ENCODE results near the gene MEP1B. TPM values are rescaled to one million over a fixed set of nuclear protein-coding genes. Genes with fewer than 3 reads are reported as not detected.

Gene MEP1B
- total RNA-seq, 1 donor from 2014 or later: 0.09 TPM

GRCh38 chr18:32258148-32258547 is 68.3 kb downstream of the MEP1B start:
- H3K9me3 Mint-ChIP-seq: no peaks in the 10 kb centered on the region
- no peaks in the 10 kb centered on the region for H3K4me1 Mint-ChIP-seq
- no peak overlapping the region for H3K4me3 Mint-ChIP-seq
- ATAC-seq (ENCODE audit: low read depth) (no peak), DNase-seq (no peak)
- intact Hi-C loops (cut with micrococcal nuclease): no loop called here
- H3K27ac Mint-ChIP-seq: no peak overlapping the region
- ChIA-PET POLR2A (no interaction called here), CTCF (no interaction called here)
- peaks cover 20% of the 10 kb centered on the region for H3K27me3 Mint-ChIP-seq
- no peak for TF ChIP-seq CTCF (IDR thresholded peaks at IDR 0.05)
- H3K36me3 Mint-ChIP-seq (ENCODE audit: low read depth): no peaks in the 10 kb centered on the region

- H3K36me3 Mint-ChIP-seq (ENCODE audit: low read depth): no peaks in the 10 kb centered on the region
- ATAC-seq (ENCODE audit: low read depth): no peak
- no peak overlapping the region for H3K27ac Mint-ChIP-seq
- intact Hi-C loops (cut with micrococcal nuclease): no loop called here
- H3K4me1 Mint-ChIP-seq: no peaks in the 10 kb centered on the region
- CTCF ChIA-PET: no interaction called here
- no peaks in the 10 kb centered on the region for H3K9me3 Mint-ChIP-seq
- POLR2A ChIA-PET: no interaction called here
- DNase-seq: no peak
- H3K27me3 Mint-ChIP-seq: peaks cover 22% of the 10 kb centered on the region
- no peak overlapping the region for H3K4me3 Mint-ChIP-seq
- no peak for TF ChIP-seq CTCF (IDR thresholded peaks at IDR 0.05)
These were observed 68.8 kb downstream of the MEP1B start for GRCh38 chr18:32258558-32259204.

GRCh38 chr18:32259553-32259952 is 69.7 kb downstream of the MEP1B start:
- no peaks in the 10 kb centered on the region for H3K9me3 Mint-ChIP-seq
- ATAC-seq (ENCODE audit: low read depth) (no peak), DNase-seq (no peak)
- no peak overlapping the region for H3K27ac Mint-ChIP-seq
- intact Hi-C loops (cut with micrococcal nuclease): no loop called here
- TF ChIP-seq CTCF (IDR thresholded peaks at IDR 0.05): no peak
- H3K27me3 Mint-ChIP-seq: peaks cover 20% of the 10 kb centered on the region
- H3K4me1 Mint-ChIP-seq: no peaks in the 10 kb centered on the region
- H3K4me3 Mint-ChIP-seq: no peak overlapping the region
- CTCF ChIA-PET: no interaction called here
- no peaks in the 10 kb centered on the region for H3K36me3 Mint-ChIP-seq (ENCODE audit: low read depth)
- POLR2A ChIA-PET: no interaction called here

GRCh38 chr18:32261003-32261402 is 71.2 kb downstream of the MEP1B start:
- Mint-ChIP-seq H3K27ac (no peak overlapping the region), H3K9me3 (no peaks in the 10 kb centered on the region), H3K27me3 (peaks cover 20% of the 10 kb centered on the region), H3K36me3 (ENCODE audit: low read depth) (no peaks in the 10 kb centered on the region), H3K4me1 (no peaks in the 10 kb centered on the region), H3K4me3 (no peak overlapping the region)
- intact Hi-C loops (cut with micrococcal nuclease): no loop called here
- ChIA-PET POLR2A (no interaction called here), CTCF (no interaction called here)
- TF ChIP-seq CTCF (IDR thresholded peaks at IDR 0.05): no peak
- ATAC-seq (ENCODE audit: low read depth): no peak
- no peak for DNase-seq

GRCh38 chr18:32262092-32262491 is 72.3 kb downstream of the MEP1B start:
- CTCF ChIA-PET: no interaction called here
- no peaks in the 10 kb centered on the region for H3K36me3 Mint-ChIP-seq (ENCODE audit: low read depth)

More at GRCh38 chr18:32262092-32262491, 72.3 kb downstream of the MEP1B start:
- Mint-ChIP-seq H3K27ac (no peak overlapping the region), H3K4me1 (no peaks in the 10 kb centered on the region), H3K4me3 (no peak overlapping the region), H3K9me3 (no peaks in the 10 kb centered on the region), H3K27me3 (peaks cover 14% of the 10 kb centered on the region)
- no peak for TF ChIP-seq CTCF (IDR thresholded peaks at IDR 0.05)
- POLR2A ChIA-PET: no interaction called here
- ATAC-seq (ENCODE audit: low read depth) (no peak), DNase-seq (no peak)
- intact Hi-C loops (cut with micrococcal nuclease): no loop called here
